ENCODE measurements around the gene AGT.
A peak's percentile ranks its signal among the peaks of the same experiment; 100 is the strongest.
"Not testable (repeated sequence)": the region's sequence is repeated elsewhere in the genome, so short reads cannot be mapped to it uniquely, and the experiment has no call there.

Gene AGT

DNA sequence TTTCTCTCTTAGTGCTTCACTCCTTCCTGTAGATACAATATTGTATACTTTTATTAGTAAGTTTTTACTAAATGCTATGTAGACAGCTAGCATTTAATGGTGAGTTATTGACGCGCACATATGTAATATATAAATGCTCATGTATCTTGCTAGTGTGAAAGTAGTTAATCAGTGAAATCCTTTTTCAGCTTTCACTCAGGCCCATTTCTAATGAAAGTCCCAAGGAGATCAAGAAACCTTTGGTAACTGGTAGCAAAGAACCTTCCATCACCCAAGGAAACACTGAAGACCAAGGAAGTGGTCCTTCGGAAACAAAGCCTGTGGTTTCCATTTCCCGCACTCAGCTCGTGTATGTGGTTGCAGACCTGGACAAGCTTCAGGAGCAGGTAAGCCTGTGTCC lies 27.2 kb downstream of the AGT start:
- no peak for DNase-seq

DNA sequence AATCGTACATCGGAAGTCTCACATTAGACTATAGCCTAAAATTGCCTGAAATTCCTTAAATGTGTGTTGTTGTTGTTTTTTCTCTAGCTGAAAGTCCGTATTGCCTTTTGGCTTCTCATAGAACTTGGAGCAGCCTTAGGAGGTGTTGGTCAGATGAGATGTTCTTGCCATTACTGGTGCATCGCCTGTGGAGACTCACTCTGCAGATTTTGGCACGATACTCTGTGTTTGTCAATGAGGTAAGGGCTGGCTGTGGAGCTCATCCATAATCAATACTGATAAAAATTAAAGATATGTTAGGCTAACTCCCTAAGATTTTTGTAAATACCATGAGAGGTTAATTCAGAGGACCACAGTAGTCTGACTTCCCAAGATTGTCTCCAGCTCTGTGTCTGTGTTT lies 28.9 kb downstream of the AGT start:
- no peak for DNase-seq

DNA sequence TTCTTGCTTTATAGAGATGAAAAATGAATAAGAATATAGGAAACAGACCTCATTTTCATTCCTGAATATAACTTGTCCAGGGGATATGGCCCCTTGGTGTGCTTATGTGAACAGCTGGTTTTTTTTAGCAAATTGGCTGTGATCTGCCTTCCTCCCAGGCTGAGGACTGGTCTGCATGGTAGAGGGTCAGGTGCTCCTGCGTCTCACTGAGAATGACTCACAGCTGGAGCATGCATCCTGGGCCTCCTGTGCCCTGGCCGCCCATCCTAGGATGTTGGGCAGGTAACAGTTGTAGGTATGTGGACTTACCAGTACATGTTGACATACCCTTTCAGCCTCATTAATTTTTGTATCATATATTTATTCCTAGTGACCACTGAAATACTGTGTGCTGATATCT lies 29.8 kb downstream of the AGT start:
- DNase-seq, result no peak

DNA sequence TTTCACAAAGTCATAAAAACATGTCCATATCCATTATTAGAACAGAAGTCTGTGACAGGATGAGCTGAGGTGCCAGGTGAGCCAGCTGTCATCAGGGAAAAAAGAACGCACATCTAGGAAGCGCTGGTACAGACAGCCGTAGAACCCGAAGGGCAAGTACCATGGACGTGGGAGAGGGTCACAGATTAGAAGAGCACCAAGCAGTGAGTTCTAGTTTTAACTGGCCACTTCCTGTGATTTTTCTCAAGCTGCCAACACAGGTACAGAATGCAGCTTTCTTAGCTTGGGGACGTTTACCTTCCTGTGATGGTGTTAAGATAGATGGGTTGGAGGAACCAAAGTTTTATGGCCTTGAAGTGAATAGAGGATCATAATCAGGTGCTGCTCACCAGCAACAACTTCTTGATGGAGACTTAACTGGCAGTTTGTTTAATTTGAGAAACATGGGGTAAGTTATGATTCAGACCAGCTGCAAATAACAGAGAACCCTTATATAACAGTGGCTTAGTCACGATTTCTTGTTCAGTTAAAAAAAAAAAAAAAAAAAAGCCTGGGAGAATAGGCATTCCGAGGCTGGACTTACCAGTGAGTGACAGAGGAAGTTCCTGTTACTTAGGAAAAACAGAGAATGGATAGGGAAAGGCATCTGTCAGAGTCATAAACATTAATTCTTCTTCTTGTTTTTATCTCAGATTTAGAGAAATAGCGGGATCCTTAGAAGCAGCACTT lies 30.9 kb downstream of the AGT start:
- no peak for DNase-seq

DNA sequence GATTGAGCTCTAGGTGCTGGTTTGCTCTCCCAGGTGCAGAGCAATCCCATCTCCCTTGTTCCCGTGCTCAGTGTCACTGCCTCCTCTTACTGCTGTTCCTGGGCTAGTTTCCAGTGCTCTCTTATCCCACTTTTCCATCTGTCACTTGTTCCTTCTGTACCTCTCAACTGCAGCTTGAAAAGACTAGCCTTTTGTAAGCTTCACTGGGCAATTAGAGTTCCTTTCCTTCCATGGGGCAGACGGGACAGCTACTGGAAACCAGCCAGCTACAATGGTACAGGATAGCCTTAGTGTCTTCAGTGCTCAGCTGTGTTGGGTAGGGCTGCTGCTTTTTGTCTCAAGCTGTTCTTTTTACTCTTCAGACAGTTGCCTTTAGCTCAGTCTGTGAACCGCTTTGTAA lies 31.6 kb downstream of the AGT start:
- DNase-seq, result no peak

DNA sequence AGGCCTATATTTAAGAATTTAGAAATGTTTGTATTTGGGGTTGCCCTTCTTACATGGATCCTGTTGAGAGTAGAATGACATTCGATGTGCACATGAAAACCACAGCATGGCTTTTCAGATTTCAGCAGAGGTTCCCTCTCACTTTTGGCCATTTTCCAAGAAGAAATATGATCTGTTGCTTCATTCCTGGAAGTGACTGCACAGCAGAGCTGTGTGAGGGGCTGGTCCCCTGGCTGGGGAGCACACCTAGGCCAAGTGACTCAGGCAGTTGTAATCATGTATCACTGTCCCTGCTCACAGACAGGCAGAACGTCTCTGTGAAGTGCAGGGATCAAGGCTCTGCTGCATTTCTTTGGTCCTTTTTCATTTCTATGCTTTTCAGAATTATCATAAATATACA lies 32.3 kb downstream of the AGT start:
- DNase-seq, result peak in 1 of 2 donors; percentile 32

DNA sequence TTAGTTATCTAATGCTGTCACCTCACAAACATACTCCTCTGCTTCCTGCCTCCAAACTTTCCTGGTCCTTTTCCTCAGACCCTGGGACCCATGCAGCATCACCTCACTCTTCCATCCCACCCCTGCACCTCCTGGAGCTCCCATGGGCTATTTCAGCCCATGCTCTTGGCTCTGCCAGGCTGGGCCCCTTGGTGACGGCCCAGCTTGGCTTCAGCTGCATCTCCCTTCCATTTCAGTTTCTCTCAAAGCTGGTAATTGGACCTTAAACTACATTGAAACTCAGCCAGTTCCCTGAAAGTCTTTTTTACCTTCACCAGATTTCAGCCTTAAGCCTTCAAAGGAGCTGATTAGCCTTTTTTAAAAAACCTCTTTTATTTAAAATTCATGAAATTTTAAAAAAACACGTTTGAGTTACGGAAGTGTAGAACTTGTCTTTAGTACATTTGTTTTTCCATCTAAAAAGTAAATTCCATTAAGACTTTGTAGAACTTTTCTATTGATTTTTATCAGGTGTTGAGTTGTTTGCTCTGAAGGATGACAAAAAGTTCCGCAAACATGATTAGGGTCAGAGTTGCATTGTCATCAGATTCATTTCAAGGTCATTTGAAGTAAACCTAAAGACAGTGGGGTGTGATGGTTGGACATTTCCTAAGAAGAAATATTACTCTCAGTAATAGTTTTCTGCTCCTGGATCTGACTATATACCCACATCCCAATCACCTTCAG lies 33.5 kb downstream of the AGT start:
- DNase-seq, result no peak

DNA sequence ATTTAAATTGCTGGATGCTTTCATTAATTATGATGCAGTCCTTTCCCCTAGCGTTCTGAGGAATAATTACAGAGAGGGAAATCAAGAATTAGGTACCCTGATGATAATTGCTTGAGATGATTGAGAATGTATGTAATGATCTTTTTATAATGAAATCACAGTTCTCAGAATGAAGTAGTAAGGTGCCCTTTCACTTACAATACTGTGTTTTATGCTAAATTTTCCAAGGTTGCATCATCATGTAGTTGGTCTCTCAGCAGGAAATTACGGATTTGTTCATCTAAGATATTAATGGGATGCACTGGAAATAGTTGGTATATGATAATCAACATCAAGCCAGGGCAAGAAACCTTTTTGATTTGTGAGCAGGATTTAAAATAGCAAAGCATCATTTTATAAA lies 34.1 kb downstream of the AGT start:
- DNase-seq, result no peak

DNA sequence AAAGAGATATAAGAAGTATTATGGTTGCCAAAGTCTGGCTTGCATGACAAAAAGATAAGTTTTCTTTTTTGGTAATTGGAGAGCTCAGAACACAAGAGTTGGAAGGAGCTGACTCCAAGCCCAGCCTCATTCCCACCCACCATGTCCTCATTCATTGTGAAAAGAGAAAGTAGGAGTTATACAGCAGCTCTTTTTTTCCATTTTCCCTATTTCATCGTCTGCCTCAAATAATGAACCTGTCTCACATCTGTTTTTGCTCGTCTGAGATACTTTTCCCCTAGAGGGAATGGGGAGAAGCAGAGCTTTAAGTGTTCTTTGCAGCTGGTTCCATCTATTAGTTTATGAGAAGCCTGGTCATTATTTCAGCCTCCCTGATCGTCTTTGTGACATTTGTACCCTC lies 34.7 kb downstream of the AGT start:
- no peak for DNase-seq

DNA sequence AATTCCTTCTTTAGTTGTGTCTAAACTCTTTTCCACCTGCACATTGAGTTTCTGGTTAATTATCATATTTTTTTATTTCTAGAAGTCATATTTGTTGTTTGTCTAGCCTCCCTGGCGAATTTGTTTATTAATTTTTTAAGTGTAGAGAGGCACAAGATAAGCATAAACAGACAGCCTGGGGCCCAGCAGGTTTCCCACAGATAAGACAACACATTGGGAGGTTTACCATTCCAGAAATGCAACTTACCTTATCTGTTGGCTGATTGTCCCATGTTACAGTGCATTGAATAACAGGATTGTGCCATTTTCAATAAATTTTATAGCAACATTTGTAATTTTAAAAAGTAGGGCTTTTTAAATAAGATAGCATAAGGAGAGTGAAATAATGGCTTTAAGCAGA lies 36.7 kb downstream of the AGT start:
- no peak for DNase-seq

DNA sequence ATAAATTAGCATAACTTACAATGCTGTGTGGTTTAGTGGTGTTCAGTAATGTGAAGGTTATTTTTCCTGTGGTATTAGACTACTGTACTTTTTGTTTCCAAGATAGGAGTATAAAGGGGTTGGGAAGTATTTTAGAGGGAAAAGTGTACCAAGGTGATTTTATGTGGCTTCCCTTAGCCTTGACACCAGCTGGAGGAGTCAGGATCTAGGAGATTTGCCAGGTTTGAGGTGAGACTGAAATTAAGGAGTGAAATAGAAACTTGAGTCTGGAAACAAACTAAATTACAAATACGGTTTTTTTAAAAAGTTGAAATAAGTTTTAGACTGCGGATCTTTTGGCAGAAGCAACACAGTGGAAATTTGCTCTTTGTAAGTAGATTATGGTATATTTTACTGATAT lies 39.3 kb downstream of the AGT start:
- no peak for DNase-seq

DNA sequence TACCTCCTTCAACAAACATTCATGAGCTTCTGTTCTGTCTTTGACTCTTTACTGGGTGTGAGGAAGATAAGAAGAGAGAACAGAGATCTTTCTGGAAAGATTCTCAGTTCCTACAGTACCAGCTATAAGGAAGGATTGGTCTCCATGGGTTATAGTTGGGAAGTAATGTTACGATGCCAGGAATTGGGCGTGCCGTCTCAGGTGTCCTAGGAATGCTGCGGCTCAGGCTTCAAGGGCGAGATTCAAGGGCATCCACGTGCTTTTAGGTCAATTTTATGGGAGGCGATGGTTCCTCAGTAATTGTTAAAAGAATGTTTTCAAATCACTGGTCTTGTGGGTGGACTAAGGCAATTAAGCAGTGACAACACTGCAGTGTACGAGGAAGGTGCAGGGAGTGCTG lies 44.4 kb downstream of the AGT start:
- DNase-seq, result no peak

DNA sequence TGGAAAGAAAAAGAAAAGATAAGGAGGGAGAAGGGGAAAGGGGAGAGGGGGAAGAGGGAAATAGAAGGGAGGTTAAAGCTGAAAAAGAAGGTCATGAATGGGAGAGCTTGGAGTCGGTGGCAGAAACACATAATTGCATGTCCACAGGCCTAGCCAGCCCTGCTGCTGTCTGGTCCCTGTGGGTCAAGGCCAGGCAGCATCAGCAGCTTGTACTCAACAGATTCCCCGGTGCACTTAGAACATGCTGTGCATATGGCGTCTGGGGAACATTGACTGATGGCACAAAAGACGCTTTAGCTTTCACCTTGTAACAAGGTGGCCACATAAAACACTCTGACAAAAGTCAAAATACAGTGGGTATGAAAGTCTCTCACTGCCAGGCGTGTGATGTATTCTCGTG lies 45.7 kb downstream of the AGT start:
- DNase-seq, result no peak

DNA sequence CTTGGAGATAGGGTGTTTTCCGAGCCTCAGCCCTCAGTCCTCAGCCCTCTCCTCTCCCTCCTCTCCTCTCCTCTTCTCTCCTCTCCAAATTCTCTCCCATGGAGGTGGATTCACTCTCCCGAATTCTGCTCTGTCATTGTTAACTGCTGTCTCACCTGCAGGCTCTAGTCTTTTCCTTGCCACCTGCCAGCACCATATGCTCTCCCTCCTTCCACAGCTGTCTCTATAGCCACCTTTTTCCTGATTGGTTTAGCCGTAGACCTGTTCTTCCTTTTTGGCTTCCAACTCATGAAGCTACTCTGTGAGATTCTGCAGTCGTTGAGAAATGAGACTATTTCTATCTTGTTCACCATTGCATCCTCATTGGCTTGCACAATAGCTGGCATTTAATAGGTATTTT lies 51.9 kb downstream of the AGT start:
- DNase-seq, result peak; percentile 15 to 42

DNA sequence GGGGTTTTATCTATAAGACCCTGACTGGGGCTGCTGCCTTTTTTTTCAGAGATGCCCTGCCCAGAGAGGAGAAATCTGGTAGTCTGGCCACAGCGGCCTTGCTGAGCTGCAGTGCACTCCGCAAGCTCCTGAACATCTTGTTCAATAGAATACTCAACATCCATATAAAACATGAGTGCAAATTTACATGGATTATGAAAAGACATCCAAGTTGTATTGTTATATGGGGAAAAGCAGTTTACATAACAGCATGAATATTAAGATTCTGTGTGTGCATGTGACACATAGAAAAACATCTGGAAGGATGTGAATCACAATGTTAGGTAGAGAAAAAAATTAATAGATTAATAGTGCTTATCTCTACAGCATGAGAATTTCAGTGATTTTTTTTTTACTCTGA lies 55.2 kb downstream of the AGT start:
- no peak for DNase-seq

DNA sequence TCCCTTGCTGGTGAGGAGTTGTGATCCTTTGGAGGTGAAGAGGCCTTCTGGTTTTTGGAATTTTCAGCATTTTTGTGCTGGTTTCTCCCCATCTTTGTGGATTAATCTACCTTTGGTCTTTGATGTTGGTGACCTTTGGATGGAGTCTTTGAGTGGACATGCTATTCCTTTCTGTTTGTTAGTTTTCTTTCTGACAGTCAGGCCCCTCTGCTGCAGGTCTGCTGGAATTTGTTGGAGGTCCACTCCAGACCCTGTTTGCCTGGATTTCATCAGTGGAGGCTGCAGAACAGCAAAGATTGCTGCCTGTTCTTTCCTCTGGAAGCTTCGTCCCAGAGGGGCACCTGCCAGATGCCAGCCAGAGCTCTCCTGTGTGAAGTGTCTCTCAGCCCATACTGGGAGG lies 55.8 kb downstream of the AGT start:
- not testable (repeated sequence) for DNase-seq

DNA sequence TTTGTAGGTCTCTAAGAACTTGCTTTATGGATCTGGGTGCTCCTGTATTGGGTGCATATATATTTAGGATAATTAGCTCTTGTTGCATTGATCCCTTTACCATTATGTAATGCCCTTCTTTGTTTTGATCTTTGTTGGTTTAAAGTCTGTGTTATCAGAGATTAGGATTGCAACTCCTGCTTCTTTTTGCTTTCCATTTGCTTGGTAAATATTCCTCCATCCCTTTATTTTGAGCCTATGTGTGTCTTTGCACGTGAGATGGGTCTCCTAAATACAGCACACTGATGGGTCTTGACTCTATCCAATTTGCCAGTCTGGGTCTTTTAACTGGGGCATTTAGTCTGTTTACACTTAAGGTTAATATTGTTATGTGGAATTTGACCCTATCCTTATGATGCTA lies 57.2 kb downstream of the AGT start:
- not testable (repeated sequence) for DNase-seq

Measured in inflammatory macrophage (primary cell).